ENCODE results near the gene DHRS1.

DNA sequence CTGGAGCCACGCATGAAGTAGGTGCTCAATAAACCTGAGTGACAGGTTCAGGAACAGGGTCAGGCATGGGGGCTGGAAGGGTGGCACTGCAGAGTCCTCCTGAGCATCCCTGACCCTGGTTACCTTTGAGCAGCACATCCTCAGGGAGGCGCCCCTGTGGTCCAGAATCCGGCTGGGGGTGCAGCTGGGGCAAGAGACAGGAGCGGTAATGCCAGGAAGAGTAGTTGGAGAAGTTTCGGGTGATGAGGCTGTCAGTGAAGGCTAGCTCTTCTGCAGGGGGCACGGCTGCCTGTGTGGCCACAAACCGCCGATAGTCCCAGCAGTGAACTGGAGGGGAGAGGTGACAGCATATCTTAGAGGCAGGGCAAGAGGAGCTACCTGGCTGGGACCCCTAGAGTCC lies 30.2 kb downstream of the DHRS1 start:
- TF ChIP-seq CTCF (IDR thresholded peaks at IDR 0.05) (no peak), POLR2A (IDR thresholded peaks at IDR 0.05) (no peak)

Measured in testis (tissue), 2 donors.